Neural progenitor cell (in vitro differentiated cells): ENCODE measurements around the gene THSD4.

Experiments
- CTCF ChIP-seq: fragments of 200-600 bp; sonication (generic); IDR thresholded peaks from 2 replicates; pipeline ENCODE4 v1.5.1; 2017; ENCODE audit warnings: antibody characterized with exemption, mild to moderate bottlenecking
- EZH2phosphoT487 ChIP-seq: fragments of 200-600 bp; sonication (generic); IDR thresholded peaks from 2 replicates; pipeline ENCODE4 v1.6.1; 2017; ENCODE audit warnings: antibody characterized with exemption

DNA sequence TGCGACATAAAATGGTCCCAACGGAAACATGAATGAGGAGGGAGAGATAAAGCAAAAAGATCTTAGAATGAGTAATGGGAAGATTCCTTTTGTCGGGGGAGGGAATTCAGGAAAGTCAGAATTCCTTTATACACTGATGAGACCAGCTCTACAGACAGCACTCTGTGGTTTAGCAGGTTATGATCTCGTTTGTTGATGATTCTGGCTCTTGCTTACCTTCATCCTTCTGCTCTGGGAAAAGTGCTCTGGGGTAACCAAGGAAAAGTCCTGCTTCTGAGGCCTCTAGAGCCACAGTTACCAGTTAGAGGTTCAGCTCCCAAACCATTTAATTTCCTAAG, 544.4 kb downstream of the THSD4 start:
- TF ChIP-seq CTCF (no peak), EZH2phosphoT487 (no peak)
